Activated T-helper 17 cell treated with anti-CD3 and anti-CD28 coated beads, Interleukin-2, amount 50 U/mL, for 72 hours (primary cell): ENCODE measurements around the gene S100A4. TPM values are rescaled to one million over a fixed set of nuclear protein-coding genes. Genes with fewer than 3 reads are reported as not detected.

Source experiments
- ATAC-seq: fragments of 150-1000 bp; cut with Tn5 transposase; replicated peaks from 2 replicates; pipeline ENCODE4 v1.10.0; 2021; ENCODE audit warnings: mild to moderate bottlenecking, moderate library complexity
- H3K27ac Mint-ChIP-seq: one replicate; pipeline ENCODE4 v1.8.0; 2022; ENCODE audit warnings: mixed read lengths
- H3K27me3 Mint-ChIP-seq: one replicate; pipeline ENCODE4 v1.8.0; 2022; ENCODE audit warnings: mixed read lengths
- H3K36me3 Mint-ChIP-seq: one replicate; pipeline ENCODE4 v1.8.0; 2022; ENCODE audit warnings: low read depth, mild to moderate bottlenecking, mixed read lengths
- H3K4me1 Mint-ChIP-seq: one replicate; pipeline ENCODE4 v1.8.0; 2022; ENCODE audit warnings: mixed read lengths
- H3K4me3 Mint-ChIP-seq: one replicate; pipeline ENCODE4 v1.8.0; 2022; ENCODE audit warnings: mild to moderate bottlenecking, mixed read lengths
- H3K9me3 Mint-ChIP-seq: one replicate; pipeline ENCODE4 v1.8.0; 2022; ENCODE audit warnings: mixed read lengths
- total RNA-seq, 2 donors: library from RNA; stranded (reverse); gene quantifications; one replicate each; pipeline ENCODE4 v1.2.3, GENCODE V29; 2022

S100A4 gene
- total RNA-seq, 2 donors from 2014 or later, result 1,035 to 1,445 TPM

DNA sequence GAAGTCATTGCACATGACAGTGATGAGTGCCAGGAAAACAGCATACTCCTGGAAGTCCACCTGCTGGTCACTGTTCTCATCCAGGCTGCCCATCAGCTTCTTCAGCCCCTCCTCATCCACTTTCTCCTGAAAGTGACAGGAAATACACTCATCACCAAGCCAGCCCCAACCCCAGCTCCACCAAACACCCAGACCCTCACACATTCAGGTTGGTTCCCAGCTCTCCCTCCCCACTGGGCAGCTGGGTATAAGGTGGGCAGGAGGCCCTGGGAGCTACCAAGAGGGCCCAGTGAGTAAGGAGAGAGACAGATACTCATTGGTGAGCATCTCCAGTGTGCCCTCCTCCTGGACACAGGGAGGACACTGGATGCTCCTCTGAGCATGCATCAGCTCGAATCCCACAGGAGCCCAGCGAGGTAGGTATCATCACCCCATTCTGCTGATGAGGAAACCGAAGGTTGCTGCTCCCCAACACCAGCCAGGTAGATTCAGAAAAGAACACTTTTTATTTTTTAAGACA, 15.9 kb upstream of the S100A4 start:
- peaks cover 6% of the 10 kb centered on the region for H3K36me3 Mint-ChIP-seq

DNA sequence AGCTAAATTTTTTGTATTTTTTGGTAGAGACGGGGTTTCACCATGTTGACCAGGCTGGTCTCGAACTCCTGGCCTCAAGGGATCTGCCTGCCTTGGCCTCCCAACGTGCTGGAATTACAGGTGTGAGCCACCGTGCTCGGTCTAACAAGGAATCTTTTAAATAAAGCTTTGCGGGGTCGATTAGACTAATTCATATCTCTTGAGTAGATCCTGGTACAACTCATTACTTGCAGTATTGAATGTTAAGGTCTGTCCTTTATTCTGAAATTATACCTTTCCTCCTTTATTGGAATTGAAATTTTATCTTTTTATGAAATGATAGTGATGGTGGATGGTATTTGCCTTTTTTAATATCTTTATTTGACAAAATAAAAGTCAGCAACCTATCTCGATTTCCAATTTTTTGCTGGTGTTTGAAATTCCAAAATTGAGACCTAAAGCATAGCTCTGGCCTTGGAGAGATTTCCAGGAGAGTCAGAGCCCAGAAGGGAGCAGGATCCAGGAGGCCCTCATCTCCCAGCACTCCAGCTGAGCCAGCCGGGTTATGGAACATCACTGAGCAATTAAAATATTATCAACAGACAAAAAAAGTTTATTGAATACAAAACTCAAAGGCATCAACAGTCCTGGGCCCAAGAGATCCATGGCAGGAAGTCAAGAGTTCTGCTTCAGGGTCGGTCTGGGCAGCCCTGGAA, 15.3 kb upstream of the S100A4 start:
- Mint-ChIP-seq H3K4me3 (no peak overlapping the region), H3K9me3 (no peaks in the 10 kb centered on the region), H3K27me3 (no peaks in the 10 kb centered on the region), H3K27ac (no peak overlapping the region), H3K4me1 (peaks cover 5% of the 10 kb centered on the region), H3K36me3 (peaks cover 4% of the 10 kb centered on the region)
- ATAC-seq, result no peak

More for the DNA sequence above, 15.9 kb upstream of the S100A4 start:
- no peaks in the 10 kb centered on the region for H3K27me3 Mint-ChIP-seq
- no peaks in the 10 kb centered on the region for H3K9me3 Mint-ChIP-seq
- ATAC-seq, result no peak
- peak overlapping the region; percentile 59 for H3K27ac Mint-ChIP-seq
- H3K4me1 Mint-ChIP-seq, result peaks cover 8% of the 10 kb centered on the region
- H3K4me3 Mint-ChIP-seq, result no peak overlapping the region

DNA sequence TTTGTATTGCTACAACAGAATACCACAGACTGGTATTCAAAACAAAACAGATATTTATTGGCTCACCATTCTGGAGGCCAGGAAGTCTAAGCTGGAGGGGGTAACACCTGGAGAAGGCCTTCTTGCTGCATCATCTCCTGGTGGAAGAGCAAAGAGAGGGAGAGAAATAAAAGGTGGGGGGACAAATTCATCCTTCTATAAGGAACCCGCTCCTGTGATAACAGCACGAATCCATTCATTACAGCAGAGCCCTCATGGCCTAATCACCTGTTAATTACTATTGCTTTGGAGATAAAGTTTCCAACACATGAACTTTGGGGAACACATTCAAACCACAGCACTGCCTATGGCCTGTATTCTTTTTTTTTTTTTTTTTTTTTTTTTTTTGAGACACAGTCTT, 14.6 kb upstream of the S100A4 start:
- Mint-ChIP-seq H3K9me3 (no peaks in the 10 kb centered on the region), H3K27me3 (no peaks in the 10 kb centered on the region), H3K36me3 (no peaks in the 10 kb centered on the region), H3K4me1 (no peaks in the 10 kb centered on the region), H3K4me3 (no peak overlapping the region), H3K27ac (no peak overlapping the region)
- ATAC-seq, result no peak

DNA sequence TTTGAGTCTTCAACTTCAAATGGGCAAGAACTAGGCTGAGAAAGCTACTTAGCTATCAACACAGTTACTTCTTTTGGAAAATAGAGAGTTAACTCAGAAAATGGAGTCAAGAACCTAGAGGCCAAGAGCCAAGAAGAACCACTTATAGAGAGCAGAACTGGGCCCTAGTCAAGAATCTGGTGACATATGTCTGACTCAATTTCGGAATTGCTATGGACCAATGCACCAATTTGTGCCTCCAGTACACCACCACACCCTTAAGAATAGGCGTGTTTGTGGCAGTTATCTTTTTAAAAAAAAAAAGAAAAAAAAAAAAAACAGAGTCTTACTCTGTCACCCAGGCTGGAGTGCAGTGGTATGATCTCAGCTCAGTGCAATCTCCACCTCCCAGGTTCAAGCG, 12.3 kb upstream of the S100A4 start:
- no peak for ATAC-seq
- peaks cover 5% of the 10 kb centered on the region for H3K4me1 Mint-ChIP-seq

DNA sequence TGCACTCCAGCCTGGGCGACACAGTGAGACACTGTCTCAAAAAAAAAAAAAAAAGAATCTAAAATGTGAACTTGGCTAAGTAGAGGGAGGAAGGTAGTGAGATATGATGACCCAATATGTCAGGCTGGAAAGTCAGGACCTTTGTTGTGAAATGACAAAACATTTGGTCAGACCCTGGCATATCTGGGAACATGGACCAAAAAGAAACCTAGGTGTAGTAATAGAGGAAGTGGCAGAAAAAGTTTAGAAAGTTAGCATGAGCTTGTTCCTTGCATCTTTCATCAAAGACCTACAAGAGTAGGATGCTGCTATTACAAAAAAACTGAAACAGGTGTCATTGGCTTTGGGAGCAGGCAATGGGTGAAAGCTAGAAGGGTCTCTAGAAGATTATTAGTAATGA, 10.7 kb upstream of the S100A4 start:
- no peak for ATAC-seq
- H3K36me3 Mint-ChIP-seq, result no peaks in the 10 kb centered on the region
- no peaks in the 10 kb centered on the region for H3K27me3 Mint-ChIP-seq
- H3K9me3 Mint-ChIP-seq, result no peaks in the 10 kb centered on the region
- H3K4me1 Mint-ChIP-seq, result peaks cover 5% of the 10 kb centered on the region
- no peak overlapping the region for H3K4me3 Mint-ChIP-seq
- H3K27ac Mint-ChIP-seq, result peak overlapping the region; percentile 18

More for the DNA sequence above, 12.3 kb upstream of the S100A4 start:
- Mint-ChIP-seq H3K9me3 (no peaks in the 10 kb centered on the region), H3K36me3 (no peaks in the 10 kb centered on the region), H3K4me3 (no peak overlapping the region), H3K27me3 (no peaks in the 10 kb centered on the region), H3K27ac (no peak overlapping the region)

DNA sequence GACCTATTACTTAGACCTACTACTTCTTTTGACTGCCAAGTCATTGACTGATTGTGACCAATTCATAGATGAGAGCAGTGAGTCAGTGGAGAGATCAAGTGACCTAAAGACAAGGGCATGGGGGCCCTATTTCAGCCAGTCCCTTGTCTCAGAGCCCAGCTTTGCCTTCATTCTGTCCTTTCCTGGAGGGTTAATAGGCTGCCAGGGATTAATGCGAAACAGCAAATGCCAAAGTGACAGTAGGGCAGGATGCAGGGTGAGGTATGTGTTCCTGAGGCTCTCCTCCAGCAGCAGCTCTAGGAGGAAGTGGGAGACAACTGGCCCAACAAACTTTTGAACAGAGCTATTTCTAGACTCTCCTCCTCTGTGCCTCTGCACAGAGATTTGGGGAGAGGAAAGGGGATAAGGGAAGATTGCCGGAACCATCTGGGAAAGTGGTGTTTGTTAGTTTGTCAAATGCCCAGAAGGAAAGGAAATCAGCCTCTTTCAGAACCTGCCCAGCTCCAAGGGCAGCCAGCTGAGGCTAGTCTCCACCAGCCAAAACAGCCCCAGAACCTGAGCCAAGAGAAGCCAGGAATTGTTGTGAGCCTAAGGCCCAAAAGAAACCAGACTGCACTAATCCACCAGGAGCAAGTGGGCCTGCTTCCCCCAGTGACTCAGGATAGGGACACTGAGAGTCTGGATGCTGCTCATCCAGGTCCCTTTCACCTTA, 8.4 kb upstream of the S100A4 start:
- Mint-ChIP-seq H3K27ac (peak overlapping the region; percentile 59), H3K9me3 (no peaks in the 10 kb centered on the region), H3K36me3 (no peaks in the 10 kb centered on the region), H3K4me3 (no peak overlapping the region), H3K4me1 (peaks cover 9% of the 10 kb centered on the region), H3K27me3 (no peaks in the 10 kb centered on the region)
- ATAC-seq, result peak; percentile 49

DNA sequence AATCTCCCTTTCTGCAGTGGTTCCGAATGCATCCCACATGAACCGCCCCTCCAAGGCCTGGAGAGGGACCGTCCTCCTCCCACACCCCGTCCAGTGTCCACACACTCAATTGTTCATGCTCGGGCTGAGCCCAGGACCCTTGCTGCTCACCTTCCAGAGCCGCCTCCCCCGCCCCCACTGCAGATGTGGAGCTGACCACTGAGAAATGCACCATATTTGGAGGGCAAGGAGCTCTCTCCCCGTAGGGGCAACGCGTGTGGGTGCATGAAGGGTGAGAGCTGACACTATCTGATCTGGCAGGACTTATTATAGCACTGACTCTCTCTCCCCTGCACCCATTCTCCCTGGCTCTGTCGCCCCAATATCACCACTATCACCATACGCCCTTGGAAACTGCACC, 7.5 kb upstream of the S100A4 start:
- Mint-ChIP-seq H3K27ac (peak overlapping the region; percentile 59), H3K4me1 (peaks cover 9% of the 10 kb centered on the region), H3K9me3 (no peaks in the 10 kb centered on the region), H3K27me3 (no peaks in the 10 kb centered on the region), H3K36me3 (no peaks in the 10 kb centered on the region), H3K4me3 (no peak overlapping the region)
- no peak for ATAC-seq

DNA sequence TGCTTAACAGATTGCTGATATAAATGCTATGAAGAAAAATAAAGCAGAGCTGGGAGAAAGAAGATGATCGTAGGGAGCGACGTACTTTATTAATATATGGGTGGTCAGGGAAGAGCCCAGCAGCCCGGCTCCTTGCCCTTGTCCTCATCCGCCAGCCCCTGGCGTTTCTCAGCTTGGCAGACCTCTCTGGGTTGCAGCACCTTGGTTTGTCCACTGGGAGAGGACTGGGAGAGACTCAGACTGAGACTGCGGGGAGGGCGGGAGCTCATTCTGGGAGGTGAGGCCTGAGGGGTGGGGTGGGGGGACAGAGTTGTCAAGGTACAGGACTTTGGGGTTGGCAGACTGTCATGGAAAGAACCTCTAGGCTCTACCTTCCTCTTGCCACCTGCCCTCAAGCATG, 6.7 kb upstream of the S100A4 start:
- Mint-ChIP-seq H3K36me3 (no peaks in the 10 kb centered on the region), H3K27me3 (no peaks in the 10 kb centered on the region), H3K27ac (no peak overlapping the region), H3K9me3 (no peaks in the 10 kb centered on the region), H3K4me1 (peaks cover 9% of the 10 kb centered on the region), H3K4me3 (no peak overlapping the region)
- no peak for ATAC-seq

DNA sequence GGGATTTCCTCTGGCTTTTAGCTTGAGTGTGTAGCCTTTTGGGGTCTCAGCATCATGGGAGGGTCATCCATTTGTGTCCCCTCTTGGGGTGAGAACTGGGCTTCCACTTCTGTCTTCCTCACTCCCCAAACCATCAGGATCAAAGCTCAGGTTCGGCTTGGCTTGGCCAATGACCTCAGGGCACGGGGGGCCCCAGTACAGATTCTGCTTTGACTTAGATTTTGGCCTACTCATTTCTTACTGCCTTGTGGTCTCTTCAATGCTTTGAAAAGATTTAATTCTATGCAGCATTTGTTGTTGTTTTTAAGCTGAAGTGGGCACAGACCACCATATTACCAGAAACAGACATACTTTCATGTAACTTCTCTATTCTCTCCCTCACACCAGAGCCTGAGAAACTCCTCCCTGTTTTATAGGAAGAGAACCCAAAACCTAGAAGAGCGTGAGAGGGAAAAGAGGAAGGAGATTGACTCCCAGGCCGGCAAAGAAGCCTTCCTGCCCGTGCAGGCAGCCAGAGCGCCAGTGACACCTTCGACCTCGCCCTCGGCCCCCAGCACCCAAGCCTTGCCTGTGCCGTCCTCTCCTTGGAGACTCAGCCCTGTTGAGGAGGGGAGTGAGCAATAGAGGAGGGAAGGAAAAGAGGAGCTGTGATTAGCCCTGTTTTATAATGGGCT, 5.4 kb upstream of the S100A4 start:
- Mint-ChIP-seq H3K9me3 (no peaks in the 10 kb centered on the region), H3K36me3 (peaks cover under 1% of the 10 kb centered on the region), H3K4me3 (no peak overlapping the region), H3K27ac (no peak overlapping the region), H3K27me3 (no peaks in the 10 kb centered on the region), H3K4me1 (peaks cover 11% of the 10 kb centered on the region)
- ATAC-seq, result no peak

DNA sequence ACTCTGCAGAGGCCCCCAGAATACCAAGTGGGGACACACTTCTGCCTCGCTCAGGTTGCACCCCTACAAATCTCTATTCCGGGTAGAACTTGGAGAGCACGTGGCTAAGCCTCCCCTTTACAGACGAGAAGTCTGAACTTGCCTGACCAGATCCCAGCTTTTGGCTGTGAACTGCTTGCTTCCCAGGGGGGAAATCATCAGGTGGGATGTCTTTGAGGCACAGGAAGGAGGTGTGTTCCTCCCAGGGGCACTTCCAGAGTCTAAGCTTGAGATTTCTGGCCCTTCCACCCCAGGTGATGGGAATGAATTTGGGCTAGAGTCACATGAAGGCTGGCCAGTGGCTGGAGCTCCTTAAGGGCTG, 4.8 kb upstream of the S100A4 start:
- peaks cover 7% of the 10 kb centered on the region for H3K36me3 Mint-ChIP-seq
- peaks cover 17% of the 10 kb centered on the region for H3K4me1 Mint-ChIP-seq
- H3K27ac Mint-ChIP-seq, result peak overlapping the region; percentile 10
- no peaks in the 10 kb centered on the region for H3K27me3 Mint-ChIP-seq
- H3K9me3 Mint-ChIP-seq, result no peaks in the 10 kb centered on the region
- ATAC-seq, result no peak
- H3K4me3 Mint-ChIP-seq, result no peak overlapping the region

DNA sequence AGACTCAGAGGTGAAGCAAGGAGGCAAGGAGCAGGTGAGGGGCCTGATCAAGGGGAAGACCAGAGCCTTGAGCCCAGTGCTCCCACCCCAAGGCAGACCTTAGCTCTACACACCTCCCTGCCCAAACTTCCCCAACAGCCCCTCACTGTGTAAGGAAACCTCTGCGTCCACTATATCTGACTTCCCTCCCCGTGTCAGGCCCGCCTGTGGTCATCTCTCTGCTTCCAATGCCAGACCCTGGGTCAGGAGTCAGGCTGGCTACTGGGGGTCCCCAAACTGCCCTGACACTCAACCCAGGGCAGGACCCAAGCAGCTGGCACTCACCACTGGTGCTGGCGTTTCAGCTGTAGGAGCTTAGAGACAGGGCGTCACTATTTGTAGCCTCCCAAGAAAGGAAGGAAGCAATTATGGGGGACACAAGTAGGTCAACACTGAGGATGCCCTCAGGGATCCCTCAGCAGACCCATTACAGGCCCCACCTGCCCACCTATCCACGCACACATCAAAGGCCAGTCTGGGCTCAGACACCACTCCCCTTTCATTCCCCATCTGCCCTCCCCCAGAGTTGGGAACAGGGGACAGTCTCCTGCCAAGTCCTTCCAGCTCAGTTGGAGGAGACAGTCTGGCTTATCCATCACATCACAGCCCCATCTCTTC, 4.3 kb upstream of the S100A4 start:
- no peaks in the 10 kb centered on the region for H3K27me3 Mint-ChIP-seq
- H3K27ac Mint-ChIP-seq, result peak overlapping the region; percentile 10
- no peak overlapping the region for H3K4me3 Mint-ChIP-seq
- ATAC-seq, result no peak
- H3K9me3 Mint-ChIP-seq, result no peaks in the 10 kb centered on the region
- H3K36me3 Mint-ChIP-seq, result peaks cover 12% of the 10 kb centered on the region
- H3K4me1 Mint-ChIP-seq, result peaks cover 18% of the 10 kb centered on the region

DNA sequence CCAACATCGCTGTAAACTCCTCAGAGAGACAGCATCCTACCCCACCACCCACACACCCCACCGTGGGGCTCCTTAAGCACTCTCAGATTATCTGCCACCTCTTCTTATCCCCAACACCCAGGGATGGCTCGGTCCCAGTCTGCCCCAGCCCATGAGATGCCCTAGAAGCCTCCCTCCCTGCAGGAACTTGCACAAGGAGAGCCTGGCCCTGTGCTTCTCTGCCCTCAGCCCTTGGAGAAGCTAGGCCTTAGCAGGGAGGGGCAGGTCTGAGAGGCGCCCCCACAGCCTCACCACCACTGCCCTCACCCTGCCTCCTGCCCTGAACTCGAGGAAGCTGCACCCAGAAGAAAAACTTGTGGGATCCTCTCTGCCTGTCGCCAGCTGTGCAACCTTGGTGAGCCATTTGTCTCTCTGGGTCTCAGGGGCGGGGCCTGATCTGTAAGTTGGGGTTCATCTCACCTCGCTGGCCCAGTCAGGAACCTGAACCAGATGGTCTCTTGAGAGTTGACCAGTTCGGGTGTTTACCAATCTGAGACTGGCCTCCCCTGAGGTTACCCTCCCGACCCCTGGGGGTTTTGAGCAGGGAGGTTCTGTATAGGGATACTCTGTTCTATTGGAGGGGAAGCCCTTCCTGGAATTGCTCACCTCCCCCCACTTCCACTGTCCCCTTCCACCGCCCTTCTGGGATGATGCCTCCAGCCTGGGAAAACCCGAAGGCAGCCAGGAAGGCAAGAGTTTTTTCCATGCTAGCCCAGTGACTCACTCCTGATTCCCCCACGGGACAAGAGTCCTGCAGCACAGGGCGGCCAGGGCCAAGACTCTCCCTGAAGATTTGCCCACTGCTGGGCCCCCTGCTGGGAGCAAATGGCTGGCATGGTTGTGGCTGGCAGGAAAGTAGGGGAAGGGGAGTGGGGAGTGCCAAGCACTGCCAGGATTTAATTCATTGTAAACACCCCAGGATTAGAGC, 3.4 kb upstream of the S100A4 start, which contains the start of gene S100A3:
Gene S100A3 (minus strand): TSS at position 537 of the 967 bp plus-strand sequence. CDS start 773 bp downstream, outside the sequence.
- H3K4me3 Mint-ChIP-seq, result peak within 1 kb of the TSS; percentile 98
- no peaks in the 10 kb centered on the region for H3K27me3 Mint-ChIP-seq
- peaks cover 18% of the 10 kb centered on the region for H3K4me1 Mint-ChIP-seq
- ATAC-seq, result no peak
- H3K27ac Mint-ChIP-seq, result peak within 1 kb of the TSS; percentile 66
- peaks cover 20% of the 10 kb centered on the region for H3K36me3 Mint-ChIP-seq
- no peaks in the 10 kb centered on the region for H3K9me3 Mint-ChIP-seq
